HFFc6 (cell line): ENCODE measurements around the gene MECP2. TPM values are rescaled to one million over a fixed set of nuclear protein-coding genes. Genes with fewer than 3 reads are reported as not detected.
A peak's percentile ranks its signal among the peaks of the same experiment; 100 is the strongest.

Experiments
- DNase-seq: peaks from one replicate; pipeline ENCODE4 v3.0.0-alpha.2; 2018
- H3K27ac Mint-ChIP-seq: 2 replicates; pipeline ENCODE4 v1.8.0; 2020; ENCODE audit warnings: mild to moderate bottlenecking, mixed read lengths
- H3K27me3 Mint-ChIP-seq: 2 replicates; pipeline ENCODE4 v1.8.0; 2021; ENCODE audit warnings: mild to moderate bottlenecking, moderate library complexity, mixed read lengths; ENCODE audit not compliant: insufficient read depth
- H3K36me3 Mint-ChIP-seq: 2 replicates; pipeline ENCODE4 v1.8.0; 2021; ENCODE audit warnings: low read depth, mixed read lengths
- H3K4me1 Mint-ChIP-seq: 2 replicates; pipeline ENCODE4 v1.8.0; 2020; ENCODE audit warnings: low read depth, mixed read lengths
- H3K4me3 Mint-ChIP-seq: 2 replicates; pipeline ENCODE4 v1.8.0; 2020; ENCODE audit warnings: mild to moderate bottlenecking, moderate library complexity, mixed read lengths
- H3K9me3 Mint-ChIP-seq: 2 replicates; pipeline ENCODE4 v1.8.0; 2020; ENCODE audit warnings: mild to moderate bottlenecking, mixed read lengths
- CTCF ChIP-seq: fragments of 200-600 bp; sonication (generic); IDR thresholded peaks from 2 replicates; pipeline ENCODE4 v1.5.0; 2021; ENCODE audit warnings: antibody characterized with exemption, mild to moderate bottlenecking
- total RNA-seq, 6 experiments: library from RNA; stranded (reverse); fragmentation: NEBNext Ultra II Directional; extraction: Animal tissue kit (Norgen Biotek cat#: 25700); gene quantifications; 2 replicates in 1 of 6; 3 replicates in 5 of 6; pipeline ENCODE4 v1.2.3, GENCODE V29; 2021

The MECP2 gene
- total RNA-seq, 6 experiments from 2014 or later = 28.8 to 35.8 (median 31.9) TPM

GRCh38 chrX:154020536-154021115, 76.9 kb downstream of the MECP2 start:
- DNase-seq = peak; percentile 11
- peaks cover 2% of the 10 kb centered on the region for H3K27me3 Mint-ChIP-seq
- H3K4me1 Mint-ChIP-seq = peaks cover 20% of the 10 kb centered on the region
- H3K9me3 Mint-ChIP-seq = no peaks in the 10 kb centered on the region
- H3K4me3 Mint-ChIP-seq = peak overlapping the region; percentile 86
- H3K27ac Mint-ChIP-seq = peak overlapping the region; percentile 96
- no peaks in the 10 kb centered on the region for H3K36me3 Mint-ChIP-seq
- TF ChIP-seq CTCF = no peak

GRCh38 chrX:154019633-154020528, 77.6 kb downstream of the MECP2 start, which contains the start of gene IRAK1:
IRAK1 (minus strand) TSS chrX:154019902; CDS start chrX:154019812, 90 bp downstream.
- Mint-ChIP-seq H3K4me3 (peak within 1 kb of the TSS; percentile 89), H3K4me1 (peaks cover 20% of the 10 kb centered on the region), H3K36me3 (no peaks in the 10 kb centered on the region), H3K9me3 (no peaks in the 10 kb centered on the region), H3K27me3 (peaks cover 2% of the 10 kb centered on the region; the same call in 1 of the 2 replicates), H3K27ac (peak within 1 kb of the TSS; percentile 96)
- DNase-seq = peak; percentile 17
- no peak for TF ChIP-seq CTCF

GRCh38 chrX:154019061-154019621, 78.4 kb downstream of the MECP2 start:
- Mint-ChIP-seq H3K27me3 (peaks cover 2% of the 10 kb centered on the region; the same call in 1 of the 2 replicates), H3K27ac (peak overlapping the region; percentile 89), H3K4me1 (peaks cover 20% of the 10 kb centered on the region), H3K9me3 (no peaks in the 10 kb centered on the region), H3K36me3 (no peaks in the 10 kb centered on the region), H3K4me3 (peak overlapping the region; percentile 89)
- TF ChIP-seq CTCF = no peak
- DNase-seq = no peak

- H3K27me3 Mint-ChIP-seq = peaks cover 2% of the 10 kb centered on the region; the same call in 1 of the 2 replicates
- TF ChIP-seq CTCF = no peak
- DNase-seq = no peak
- H3K4me1 Mint-ChIP-seq = peaks cover 20% of the 10 kb centered on the region
- H3K4me3 Mint-ChIP-seq = peak overlapping the region; percentile 89
- H3K27ac Mint-ChIP-seq = peak overlapping the region; percentile 89
- no peaks in the 10 kb centered on the region for H3K36me3 Mint-ChIP-seq
- H3K9me3 Mint-ChIP-seq = no peaks in the 10 kb centered on the region
These were observed 78.9 kb downstream of the MECP2 start for GRCh38 chrX:154018518-154019060.

GRCh38 chrX:154017766-154018517, 79.6 kb downstream of the MECP2 start:
- Mint-ChIP-seq H3K27ac (peak overlapping the region; percentile 89; the same call in 1 of the 2 replicates), H3K4me1 (peaks cover 15% of the 10 kb centered on the region), H3K9me3 (no peaks in the 10 kb centered on the region), H3K4me3 (peak overlapping the region; percentile 89), H3K36me3 (no peaks in the 10 kb centered on the region), H3K27me3 (peaks cover 2% of the 10 kb centered on the region; the same call in 1 of the 2 replicates)
- no peak for DNase-seq
- no peak for TF ChIP-seq CTCF
